Bronchial epithelial cell (primary cell): ENCODE data around the gene RUNX1. TPM values are rescaled to one million over a fixed set of nuclear protein-coding genes. Genes with fewer than 3 reads are reported as not detected.

ENCODE experiments used
- DNase-seq: peaks from one replicate; pipeline ENCODE4 v3.0.0-alpha.2; 2010; ENCODE audit warnings: low read depth
- FAIRE-seq: peaks from 2 replicates; lab custom pipeline; 2011; peaks lifted over from hg19 to GRCh38; lab: Jason Lieb, UNC
- H3K27me3 ChIP-seq: 2 replicates; pipeline ENCODE4 v1.5.1; 2011; ENCODE audit warnings: low read length; ENCODE audit not compliant: control insufficient read depth, insufficient read depth
- H3K36me3 ChIP-seq: 2 replicates; pipeline ENCODE4 v1.5.1; 2011; ENCODE audit warnings: low read length; ENCODE audit not compliant: control insufficient read depth, insufficient read depth
- H3K4me3 ChIP-seq: 2 replicates; pipeline ENCODE4 v1.5.1; 2011; ENCODE audit warnings: mild to moderate bottlenecking, low read depth, low read length, control low read depth
- total RNA-seq: library from RNA; depleted of rRNA; stranded (reverse); fragments of >200 nt; gene quantifications from 2 replicates; pipeline ENCODE4 v1.2.1, GENCODE V29; 2014
- TF ChIP-seq, protein P1 (sequence below): IDR thresholded peaks from 2 replicates; pipeline ENCODE4 v1.5.1; 2011; ENCODE audit warnings: mild to moderate bottlenecking, moderate library complexity, low read length, control low read depth, inconsistent platforms; ENCODE audit not compliant: insufficient read depth, severe bottlenecking

The RUNX1 gene
- total RNA-seq, 1 donor from 2014 or later, result 11.8 TPM

- DNase-seq (no peak), FAIRE-seq (no peak)
- Histone ChIP-seq H3K36me3 (no peaks in the 10 kb centered on the region), H3K27me3 (no peaks in the 10 kb centered on the region), H3K4me3 (no peak overlapping the region)
- TF ChIP-seq, protein P1, sequence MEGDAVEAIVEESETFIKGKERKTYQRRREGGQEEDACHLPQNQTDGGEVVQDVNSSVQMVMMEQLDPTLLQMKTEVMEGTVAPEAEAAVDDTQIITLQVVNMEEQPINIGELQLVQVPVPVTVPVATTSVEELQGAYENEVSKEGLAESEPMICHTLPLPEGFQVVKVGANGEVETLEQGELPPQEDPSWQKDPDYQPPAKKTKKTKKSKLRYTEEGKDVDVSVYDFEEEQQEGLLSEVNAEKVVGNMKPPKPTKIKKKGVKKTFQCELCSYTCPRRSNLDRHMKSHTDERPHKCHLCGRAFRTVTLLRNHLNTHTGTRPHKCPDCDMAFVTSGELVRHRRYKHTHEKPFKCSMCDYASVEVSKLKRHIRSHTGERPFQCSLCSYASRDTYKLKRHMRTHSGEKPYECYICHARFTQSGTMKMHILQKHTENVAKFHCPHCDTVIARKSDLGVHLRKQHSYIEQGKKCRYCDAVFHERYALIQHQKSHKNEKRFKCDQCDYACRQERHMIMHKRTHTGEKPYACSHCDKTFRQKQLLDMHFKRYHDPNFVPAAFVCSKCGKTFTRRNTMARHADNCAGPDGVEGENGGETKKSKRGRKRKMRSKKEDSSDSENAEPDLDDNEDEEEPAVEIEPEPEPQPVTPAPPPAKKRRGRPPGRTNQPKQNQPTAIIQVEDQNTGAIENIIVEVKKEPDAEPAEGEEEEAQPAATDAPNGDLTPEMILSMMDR, result no peak
Observed at GRCh38 chr21:34766862-34767261, 282.2 kb downstream of the RUNX1 start.

DNA sequence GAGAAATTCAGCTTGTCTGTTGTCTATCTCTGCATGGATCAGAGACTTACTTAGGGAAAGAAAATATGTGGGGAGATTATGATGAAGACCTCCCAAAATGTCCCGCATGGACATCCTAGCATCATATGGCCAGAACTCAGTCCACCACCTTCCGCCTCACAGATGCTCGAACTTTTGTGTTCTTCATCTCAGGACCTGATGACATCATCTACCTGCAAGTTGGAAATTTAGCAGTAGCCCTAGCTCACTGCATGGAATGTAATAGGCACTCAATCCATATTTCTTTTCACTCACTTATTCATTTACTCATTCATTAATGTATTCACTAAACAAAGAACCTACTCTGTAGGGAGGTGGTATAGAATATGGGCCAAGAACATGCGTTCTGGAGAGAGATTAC is 283.5 kb downstream of the RUNX1 start:
- Histone ChIP-seq H3K36me3 (no peaks in the 10 kb centered on the region), H3K27me3 (no peaks in the 10 kb centered on the region), H3K4me3 (no peak overlapping the region)
- DNase-seq, result no peak
- no peak for FAIRE-seq
- TF ChIP-seq, protein P1, result no peak

GRCh38 chr21:34764715-34765284 is 284.3 kb downstream of the RUNX1 start:
- DNase-seq, result no peak
- Histone ChIP-seq H3K27me3 (no peaks in the 10 kb centered on the region), H3K36me3 (no peaks in the 10 kb centered on the region), H3K4me3 (no peak overlapping the region)
- no peak for FAIRE-seq
- TF ChIP-seq, protein P1, result no peak

GRCh38 chr21:34762786-34763185 is 286.3 kb downstream of the RUNX1 start:
- no peaks in the 10 kb centered on the region for H3K36me3 ChIP-seq
- TF ChIP-seq, protein P1, result no peak
- FAIRE-seq (no peak), DNase-seq (no peak)
- H3K4me3 ChIP-seq, result no peak overlapping the region
- no peaks in the 10 kb centered on the region for H3K27me3 ChIP-seq

- DNase-seq (peak; percentile 65), FAIRE-seq (no peak)
- TF ChIP-seq, protein P1, result no peak
- no peaks in the 10 kb centered on the region for H3K27me3 ChIP-seq
- no peaks in the 10 kb centered on the region for H3K36me3 ChIP-seq
- H3K4me3 ChIP-seq, result no peak overlapping the region
Observed at GRCh38 chr21:34761758-34762330, 287.3 kb downstream of the RUNX1 start.
